Uterus (tissue), 2 donors: ENCODE data around the gene PIR.

Experiments used
- CTCF ChIP-seq, 4 experiments: fragments of 200-600 bp in 2 of 4; fragments of 450-650 bp in 2 of 4; sonication (generic) in 2 of 4; IDR thresholded peaks; one replicate each; pipeline ENCODE4 v1.5.1; 2016 to 2019; ENCODE audit warnings: antibody characterized with exemption in 4 of 4, mild to moderate bottlenecking in 2 of 4, moderate library complexity in 1 of 4
- POLR2A ChIP-seq, 2 donors: fragments of 450-650 bp; IDR thresholded peaks; one replicate each; pipeline ENCODE4 v1.6.1; 2016; ENCODE audit warnings: antibody characterized with exemption in 2 of 2, mild to moderate bottlenecking in 1 of 2, moderate library complexity in 1 of 2

- TF ChIP-seq CTCF (IDR thresholded peaks at IDR 0.05) (no peak), POLR2A (IDR thresholded peaks at IDR 0.05) (no peak)
Measured at GRCh38 chrX:15512401-15512965, 19.4 kb upstream of the PIR start.
